Stimulated activated naive CD8-positive, alpha-beta T cell treated with anti-CD3 and anti-CD28 coated beads, Interleukin-15, Interleukin-2, amounts not matched to agents 100 ng/mL and 50 ng/mL, for 24 hours (primary cell): Measurements from ENCODE around the gene PIP4K2B.
A peak's percentile ranks its signal among the peaks of the same experiment; 100 is the strongest.
"Not testable (repeated sequence)": the region's sequence is repeated elsewhere in the genome, so short reads cannot be mapped to it uniquely, and the experiment has no call there.

Source experiments
- H3K27ac Mint-ChIP-seq: one replicate; pipeline ENCODE4 v1.8.0; 2021; ENCODE audit warnings: mild to moderate bottlenecking, mixed read lengths
- H3K27me3 Mint-ChIP-seq: one replicate; pipeline ENCODE4 v1.8.0; 2021; ENCODE audit warnings: mixed read lengths
- H3K36me3 Mint-ChIP-seq: one replicate; pipeline ENCODE4 v1.8.0; 2021; ENCODE audit warnings: low read depth, mixed read lengths
- H3K4me1 Mint-ChIP-seq: one replicate; pipeline ENCODE4 v1.8.0; 2021; ENCODE audit warnings: low read depth, mixed read lengths
- H3K4me3 Mint-ChIP-seq: one replicate; pipeline ENCODE4 v1.8.0; 2021; ENCODE audit warnings: mild to moderate bottlenecking, mixed read lengths
- H3K9me3 Mint-ChIP-seq: one replicate; pipeline ENCODE4 v1.8.0; 2021; ENCODE audit warnings: mixed read lengths

PIP4K2B gene

GRCh38 chr17:38731526-38732294 lies 67.6 kb downstream of the PIP4K2B start:
- Mint-ChIP-seq H3K9me3 (no peaks in the 10 kb centered on the region), H3K4me1 (peaks cover 79% of the 10 kb centered on the region), H3K27ac (peak overlapping the region; percentile 97), H3K27me3 (no peaks in the 10 kb centered on the region), H3K36me3 (peaks cover 26% of the 10 kb centered on the region), H3K4me3 (peak overlapping the region; percentile 95)

GRCh38 chr17:38730526-38731379 lies 68.6 kb downstream of the PIP4K2B start:
- Mint-ChIP-seq H3K27me3 (no peaks in the 10 kb centered on the region), H3K4me1 (peaks cover 88% of the 10 kb centered on the region), H3K36me3 (peaks cover 26% of the 10 kb centered on the region), H3K9me3 (no peaks in the 10 kb centered on the region), H3K4me3 (peak overlapping the region; percentile 95), H3K27ac (peak overlapping the region; percentile 97)

GRCh38 chr17:38729886-38730525 lies 69.3 kb downstream of the PIP4K2B start, which contains the start of gene CISD3:
TSS of gene CISD3 (plus strand) at chr17:38730341. CDS start at chr17:38730359, 18 bp downstream.
- Mint-ChIP-seq H3K36me3 (peaks cover 29% of the 10 kb centered on the region), H3K4me3 (peak within 1 kb of the TSS; percentile 95), H3K27me3 (no peaks in the 10 kb centered on the region), H3K27ac (peak within 1 kb of the TSS; percentile 97), H3K9me3 (no peaks in the 10 kb centered on the region), H3K4me1 (peaks cover 90% of the 10 kb centered on the region)

GRCh38 chr17:38729368-38729885 lies 69.9 kb downstream of the PIP4K2B start:
- Mint-ChIP-seq H3K4me3 (peak overlapping the region; percentile 82), H3K4me1 (peaks cover 88% of the 10 kb centered on the region), H3K27me3 (no peaks in the 10 kb centered on the region), H3K9me3 (no peaks in the 10 kb centered on the region), H3K36me3 (peaks cover 31% of the 10 kb centered on the region), H3K27ac (peak overlapping the region; percentile 97)

- Mint-ChIP-seq H3K27ac (peak overlapping the region; percentile 97), H3K4me1 (peaks cover 84% of the 10 kb centered on the region), H3K9me3 (no peaks in the 10 kb centered on the region), H3K36me3 (peaks cover 32% of the 10 kb centered on the region), H3K27me3 (no peaks in the 10 kb centered on the region), H3K4me3 (peak overlapping the region; percentile 82)
These were observed 71.0 kb downstream of the PIP4K2B start for GRCh38 chr17:38728290-38728831.

GRCh38 chr17:38727736-38728135 lies 71.6 kb downstream of the PIP4K2B start:
- peaks cover 84% of the 10 kb centered on the region for H3K4me1 Mint-ChIP-seq
- no peaks in the 10 kb centered on the region for H3K9me3 Mint-ChIP-seq
- peaks cover 32% of the 10 kb centered on the region for H3K36me3 Mint-ChIP-seq
- H3K27me3 Mint-ChIP-seq, result no peaks in the 10 kb centered on the region
- peak overlapping the region; percentile 97 for H3K27ac Mint-ChIP-seq
- H3K4me3 Mint-ChIP-seq, result peak overlapping the region; percentile 82

- H3K27ac Mint-ChIP-seq, result peak overlapping the region; percentile 86
- H3K36me3 Mint-ChIP-seq, result peaks cover 28% of the 10 kb centered on the region
- not testable (repeated sequence) for H3K27me3 Mint-ChIP-seq, H3K4me3 Mint-ChIP-seq, H3K9me3 Mint-ChIP-seq
- peaks cover 76% of the 10 kb centered on the region for H3K4me1 Mint-ChIP-seq
These were observed 73.2 kb downstream of the PIP4K2B start for GRCh38 chr17:38726145-38726544.

GRCh38 chr17:38725066-38725465 lies 74.3 kb downstream of the PIP4K2B start:
- no peak overlapping the region for H3K4me3 Mint-ChIP-seq
- peaks cover 34% of the 10 kb centered on the region for H3K36me3 Mint-ChIP-seq
- no peaks in the 10 kb centered on the region for H3K9me3 Mint-ChIP-seq
- H3K4me1 Mint-ChIP-seq, result peaks cover 73% of the 10 kb centered on the region
- no peaks in the 10 kb centered on the region for H3K27me3 Mint-ChIP-seq
- H3K27ac Mint-ChIP-seq, result no peak overlapping the region

- Mint-ChIP-seq H3K27ac (no peak overlapping the region), H3K4me1 (peaks cover 71% of the 10 kb centered on the region), H3K36me3 (peaks cover 37% of the 10 kb centered on the region), H3K27me3 (no peaks in the 10 kb centered on the region), H3K9me3 (no peaks in the 10 kb centered on the region), H3K4me3 (no peak overlapping the region)
These were observed 74.9 kb downstream of the PIP4K2B start for GRCh38 chr17:38724337-38724988.

GRCh38 chr17:38721802-38722201 lies 77.6 kb downstream of the PIP4K2B start:
- no peak overlapping the region for H3K27ac Mint-ChIP-seq
- peaks cover 45% of the 10 kb centered on the region for H3K4me1 Mint-ChIP-seq
- no peak overlapping the region for H3K4me3 Mint-ChIP-seq
- no peaks in the 10 kb centered on the region for H3K27me3 Mint-ChIP-seq
- H3K9me3 Mint-ChIP-seq, result no peaks in the 10 kb centered on the region
- peaks cover 44% of the 10 kb centered on the region for H3K36me3 Mint-ChIP-seq

- Mint-ChIP-seq H3K27ac (peak overlapping the region; percentile 38), H3K4me3 (no peak overlapping the region), H3K36me3 (peaks cover 48% of the 10 kb centered on the region), H3K4me1 (peaks cover 40% of the 10 kb centered on the region), H3K9me3 (no peaks in the 10 kb centered on the region), H3K27me3 (no peaks in the 10 kb centered on the region)
These were observed 78.4 kb downstream of the PIP4K2B start for GRCh38 chr17:38720941-38721340.

GRCh38 chr17:38719943-38720641 lies 79.3 kb downstream of the PIP4K2B start:
- Mint-ChIP-seq H3K27me3 (no peaks in the 10 kb centered on the region), H3K4me3 (no peak overlapping the region), H3K9me3 (no peaks in the 10 kb centered on the region), H3K36me3 (peaks cover 54% of the 10 kb centered on the region), H3K27ac (no peak overlapping the region), H3K4me1 (peaks cover 40% of the 10 kb centered on the region)

- no peaks in the 10 kb centered on the region for H3K27me3 Mint-ChIP-seq
- H3K9me3 Mint-ChIP-seq, result no peaks in the 10 kb centered on the region
- H3K4me3 Mint-ChIP-seq, result no peak overlapping the region
- peaks cover 41% of the 10 kb centered on the region for H3K4me1 Mint-ChIP-seq
- no peak overlapping the region for H3K27ac Mint-ChIP-seq
- peaks cover 57% of the 10 kb centered on the region for H3K36me3 Mint-ChIP-seq
These were observed 79.9 kb downstream of the PIP4K2B start for GRCh38 chr17:38719289-38719942.
